ENCODE measurements around the gene GRIA1. TPM values are rescaled to one million over a fixed set of nuclear protein-coding genes. Genes with fewer than 3 reads are reported as not detected.

The GRIA1 gene
- total RNA-seq, 2 experiments from 2014 or later, result not detected

- no peak overlapping the region for H3K4me3 Mint-ChIP-seq
- H3K36me3 Mint-ChIP-seq (ENCODE audit: low read depth), result no peaks in the 10 kb centered on the region
- ChIA-PET POLR2A (no interaction called here), CTCF (no interaction called here)
- no peak overlapping the region for H3K27ac Mint-ChIP-seq
- DNase-seq, result no peak
- no peaks in the 10 kb centered on the region for H3K9me3 Mint-ChIP-seq
- no peaks in the 10 kb centered on the region for H3K4me1 Mint-ChIP-seq
- no peaks in the 10 kb centered on the region for H3K27me3 Mint-ChIP-seq
These were observed 182.0 kb downstream of the GRIA1 start for GRCh38 chr5:153672347-153673090.

GRCh38 chr5:153674356-153674755 is 183.9 kb downstream of the GRIA1 start:
- ChIA-PET CTCF (no interaction called here), POLR2A (no interaction called here)
- DNase-seq, result no peak
- Mint-ChIP-seq H3K4me1 (no peaks in the 10 kb centered on the region), H3K27ac (no peak overlapping the region), H3K36me3 (ENCODE audit: low read depth) (no peaks in the 10 kb centered on the region), H3K27me3 (no peaks in the 10 kb centered on the region), H3K9me3 (no peaks in the 10 kb centered on the region), H3K4me3 (no peak overlapping the region)

GRCh38 chr5:153676406-153676805 is 185.9 kb downstream of the GRIA1 start:
- Mint-ChIP-seq H3K27me3 (no peaks in the 10 kb centered on the region), H3K9me3 (no peaks in the 10 kb centered on the region), H3K36me3 (ENCODE audit: low read depth) (no peaks in the 10 kb centered on the region), H3K4me3 (no peak overlapping the region), H3K4me1 (no peaks in the 10 kb centered on the region), H3K27ac (no peak overlapping the region)
- no peak for DNase-seq
- ChIA-PET POLR2A (no interaction called here), CTCF (no interaction called here)

- POLR2A ChIA-PET, result interaction anchor here (0.7 kb wide), 1 partner anchor 1051 kb away, joined by 3 read pairs; no protein-coding TSS in a partner anchor
- no peak overlapping the region for H3K27ac Mint-ChIP-seq
- H3K4me1 Mint-ChIP-seq, result no peaks in the 10 kb centered on the region
- H3K4me3 Mint-ChIP-seq, result no peak overlapping the region
- CTCF ChIA-PET, result no interaction called here
- no peak for DNase-seq
- H3K36me3 Mint-ChIP-seq (ENCODE audit: low read depth), result no peaks in the 10 kb centered on the region
- no peaks in the 10 kb centered on the region for H3K27me3 Mint-ChIP-seq
- no peaks in the 10 kb centered on the region for H3K9me3 Mint-ChIP-seq
These were observed 186.4 kb downstream of the GRIA1 start for GRCh38 chr5:153676821-153677220.

GRCh38 chr5:153678617-153679329 is 188.3 kb downstream of the GRIA1 start:
- Mint-ChIP-seq H3K4me3 (no peak overlapping the region), H3K27me3 (no peaks in the 10 kb centered on the region), H3K4me1 (no peaks in the 10 kb centered on the region), H3K9me3 (no peaks in the 10 kb centered on the region), H3K27ac (no peak overlapping the region), H3K36me3 (ENCODE audit: low read depth) (no peaks in the 10 kb centered on the region)
- DNase-seq, result no peak
- ChIA-PET POLR2A (no interaction called here), CTCF (interaction anchor here (1.4 kb wide), 1 partner anchor 11 kb away, joined by 3 read pairs; no protein-coding TSS in a partner anchor)

- H3K27me3 Mint-ChIP-seq, result no peaks in the 10 kb centered on the region
- no peaks in the 10 kb centered on the region for H3K4me1 Mint-ChIP-seq
- ChIA-PET POLR2A (no interaction called here), CTCF (no interaction called here)
- H3K36me3 Mint-ChIP-seq (ENCODE audit: low read depth), result no peaks in the 10 kb centered on the region
- no peak for DNase-seq
- H3K9me3 Mint-ChIP-seq, result no peaks in the 10 kb centered on the region
- H3K27ac Mint-ChIP-seq, result no peak overlapping the region
- H3K4me3 Mint-ChIP-seq, result no peak overlapping the region
These were observed 199.8 kb downstream of the GRIA1 start for GRCh38 chr5:153690236-153690635.

GRCh38 chr5:153696256-153696655 is 205.8 kb downstream of the GRIA1 start:
- Mint-ChIP-seq H3K36me3 (ENCODE audit: low read depth) (no peaks in the 10 kb centered on the region), H3K4me1 (no peaks in the 10 kb centered on the region), H3K27me3 (no peaks in the 10 kb centered on the region), H3K4me3 (no peak overlapping the region), H3K9me3 (no peaks in the 10 kb centered on the region), H3K27ac (no peak overlapping the region)
- no peak for DNase-seq
- ChIA-PET CTCF (interaction anchor here (0.5 kb wide), 1 partner anchor 9 kb away, joined by 3 read pairs; no protein-coding TSS in a partner anchor), POLR2A (no interaction called here)

- DNase-seq, result no peak
- Mint-ChIP-seq H3K27ac (no peak overlapping the region), H3K36me3 (ENCODE audit: low read depth) (no peaks in the 10 kb centered on the region), H3K9me3 (no peaks in the 10 kb centered on the region), H3K27me3 (no peaks in the 10 kb centered on the region), H3K4me1 (no peaks in the 10 kb centered on the region), H3K4me3 (no peak overlapping the region)
- ChIA-PET POLR2A (no interaction called here), CTCF (no interaction called here)
These were observed 208.6 kb downstream of the GRIA1 start for GRCh38 chr5:153699035-153699434.

- CTCF ChIA-PET, result no interaction called here
- POLR2A ChIA-PET, result no interaction called here
- no peak overlapping the region for H3K4me3 Mint-ChIP-seq
These were observed 210.5 kb downstream of the GRIA1 start for GRCh38 chr5:153700940-153701339.

GRCh38 chr5:153702265-153702664 is 211.8 kb downstream of the GRIA1 start:
- ChIA-PET CTCF (no interaction called here), POLR2A (no interaction called here)
- Mint-ChIP-seq H3K4me3 (no peak overlapping the region), H3K9me3 (no peaks in the 10 kb centered on the region), H3K27ac (no peak overlapping the region), H3K27me3 (no peaks in the 10 kb centered on the region), H3K36me3 (ENCODE audit: low read depth) (no peaks in the 10 kb centered on the region), H3K4me1 (no peaks in the 10 kb centered on the region)
- DNase-seq, result no peak

More at GRCh38 chr5:153700940-153701339, 210.5 kb downstream of the GRIA1 start:
- H3K36me3 Mint-ChIP-seq (ENCODE audit: low read depth), result no peaks in the 10 kb centered on the region
- no peaks in the 10 kb centered on the region for H3K27me3 Mint-ChIP-seq
- no peaks in the 10 kb centered on the region for H3K4me1 Mint-ChIP-seq
- DNase-seq, result no peak
- no peaks in the 10 kb centered on the region for H3K9me3 Mint-ChIP-seq
- no peak overlapping the region for H3K27ac Mint-ChIP-seq

- Mint-ChIP-seq H3K4me1 (no peaks in the 10 kb centered on the region), H3K9me3 (no peaks in the 10 kb centered on the region), H3K4me3 (no peak overlapping the region), H3K27me3 (no peaks in the 10 kb centered on the region), H3K36me3 (ENCODE audit: low read depth) (no peaks in the 10 kb centered on the region), H3K27ac (no peak overlapping the region)
- ChIA-PET CTCF (no interaction called here), POLR2A (no interaction called here)
- DNase-seq, result no peak
These were observed 213.6 kb downstream of the GRIA1 start for GRCh38 chr5:153704110-153704509.

GRCh38 chr5:153707626-153708025 is 217.2 kb downstream of the GRIA1 start:
- no peak overlapping the region for H3K27ac Mint-ChIP-seq
- no peak overlapping the region for H3K4me3 Mint-ChIP-seq
- ChIA-PET POLR2A (no interaction called here), CTCF (no interaction called here)
- H3K4me1 Mint-ChIP-seq, result no peaks in the 10 kb centered on the region
- H3K36me3 Mint-ChIP-seq (ENCODE audit: low read depth), result no peaks in the 10 kb centered on the region
- H3K9me3 Mint-ChIP-seq, result no peaks in the 10 kb centered on the region
- DNase-seq, result no peak
- H3K27me3 Mint-ChIP-seq, result no peaks in the 10 kb centered on the region

GRCh38 chr5:153711755-153712154 is 221.3 kb downstream of the GRIA1 start:
- no peaks in the 10 kb centered on the region for H3K9me3 Mint-ChIP-seq
- no peak overlapping the region for H3K4me3 Mint-ChIP-seq
- POLR2A ChIA-PET, result no interaction called here
- H3K27me3 Mint-ChIP-seq, result no peaks in the 10 kb centered on the region
- H3K36me3 Mint-ChIP-seq (ENCODE audit: low read depth), result no peaks in the 10 kb centered on the region
- no peaks in the 10 kb centered on the region for H3K4me1 Mint-ChIP-seq
- CTCF ChIA-PET, result no interaction called here
- no peak overlapping the region for H3K27ac Mint-ChIP-seq
- no peak for DNase-seq

- H3K4me3 Mint-ChIP-seq, result no peak overlapping the region
- H3K27ac Mint-ChIP-seq, result no peak overlapping the region
- POLR2A ChIA-PET, result no interaction called here
- H3K36me3 Mint-ChIP-seq (ENCODE audit: low read depth), result no peaks in the 10 kb centered on the region
- H3K4me1 Mint-ChIP-seq, result no peaks in the 10 kb centered on the region
- CTCF ChIA-PET, result no interaction called here
- no peak for DNase-seq
- no peaks in the 10 kb centered on the region for H3K9me3 Mint-ChIP-seq
- H3K27me3 Mint-ChIP-seq, result no peaks in the 10 kb centered on the region
These were observed 222.5 kb downstream of the GRIA1 start for GRCh38 chr5:153712946-153713345.

Measured in activated CD4-positive, alpha-beta T cell treated with anti-CD3 and anti-CD28 coated beads, Interleukin-2, amount 10 ng/mL, durations not matched to agents 7 days and 5 days (primary cell).